Tibial nerve (tissue), 4 donors: ENCODE data around the gene GALNT18. TPM values are rescaled to one million over a fixed set of nuclear protein-coding genes. Genes with fewer than 3 reads are reported as not detected.

Experiments
- DNase-seq, 2 donors: peaks; one replicate each; pipeline ENCODE4 v3.0.0-alpha.2; 2019; ENCODE audit warnings: low spot score in 2 of 2
- H3K27ac ChIP-seq, 4 donors: fragments of 200-600 bp; sonication (generic) in 3 of 4; one replicate each; pipeline ENCODE4 v1.5.1; 2017 to 2019; ENCODE audit warnings: mild to moderate bottlenecking in 1 of 4
- H3K27me3 ChIP-seq, 2 donors: fragments of 200-600 bp; sonication (generic) in 1 of 2; one replicate each; pipeline versions ENCODE4 v1.5.1 to v1.6.0; 2017 to 2019
- H3K36me3 ChIP-seq, 3 donors: fragments of 200-600 bp; sonication (generic); one replicate each; pipeline ENCODE4 v1.5.1; 2018 to 2019
- H3K4me1 ChIP-seq, 4 donors: fragments of 200-600 bp; sonication (generic) in 3 of 4; one replicate each; pipeline ENCODE4 v1.5.1; 2017 to 2019
- H3K4me3 ChIP-seq, 4 donors: fragments of 200-600 bp; sonication (generic) in 3 of 4; one replicate each; pipeline ENCODE4 v1.5.1; 2017 to 2019; ENCODE audit warnings: mild to moderate bottlenecking in 1 of 4, moderate library complexity in 1 of 4
- H3K9me3 ChIP-seq, 4 donors: fragments of 200-600 bp; sonication (generic) in 3 of 4; one replicate each; pipeline ENCODE4 v1.5.1; 2017 to 2019
- CTCF ChIP-seq, 5 experiments: fragments of 200-600 bp in 3 of 5; fragments of 450-650 bp in 2 of 5; sonication (generic) in 3 of 5; IDR thresholded peaks; one replicate each; pipeline ENCODE4 v1.5.1; 2016 to 2019; ENCODE audit warnings: antibody characterized with exemption in 5 of 5, mild to moderate bottlenecking in 3 of 5, moderate library complexity in 2 of 5
- EP300 ChIP-seq, 2 donors: sonication (generic); formaldehyde crosslinking; IDR thresholded peaks; one replicate each; pipeline ENCODE4 v1.6.1; 2017; ENCODE audit warnings: antibody characterized with exemption in 2 of 2, mild to moderate bottlenecking in 1 of 2
- POLR2A ChIP-seq, 2 donors: fragments of 450-650 bp; IDR thresholded peaks; one replicate each; pipeline ENCODE4 v1.6.1; 2017; ENCODE audit warnings: antibody characterized with exemption in 2 of 2, mild to moderate bottlenecking in 2 of 2, moderate library complexity in 2 of 2
- WGBS, 2 donors: methylation state at CpG; one replicate each; pipeline ENCODE4 v1.1.5; 2018; 5-methylcytosine and 5-hydroxymethylcytosine counted together
- total RNA-seq, 4 donors: library from RNA; depleted of rRNA; stranded (reverse); fragments of >200 nt; gene quantifications; one replicate each; pipeline ENCODE4 v1.1.0, GENCODE V29; 2016

Gene GALNT18
- total RNA-seq, 4 donors from 2014 or later = 11.3 to 32.4 (median 23.9) TPM

GRCh38 chr11:11445441-11446185 lies 176.2 kb downstream of the GALNT18 start:
- Histone ChIP-seq H3K9me3 (no peaks in the 10 kb centered on the region), H3K27ac (no peak overlapping the region), H3K4me1 (peaks cover 0 to 10% (median 0%) of the 10 kb centered on the region in 4 donors), H3K27me3 (no peaks in the 10 kb centered on the region), H3K36me3 (no peaks in the 10 kb centered on the region), H3K4me3 (no peak overlapping the region)
- TF ChIP-seq CTCF (IDR thresholded peaks at IDR 0.05) (no peak), POLR2A (IDR thresholded peaks at IDR 0.05) (no peak), EP300 (IDR thresholded peaks at IDR 0.05) (no peak)
- no peak for DNase-seq
- WGBS, 2 donors = 88 to 95% methylated on average over 13 of the region's 13 CpGs

DNA sequence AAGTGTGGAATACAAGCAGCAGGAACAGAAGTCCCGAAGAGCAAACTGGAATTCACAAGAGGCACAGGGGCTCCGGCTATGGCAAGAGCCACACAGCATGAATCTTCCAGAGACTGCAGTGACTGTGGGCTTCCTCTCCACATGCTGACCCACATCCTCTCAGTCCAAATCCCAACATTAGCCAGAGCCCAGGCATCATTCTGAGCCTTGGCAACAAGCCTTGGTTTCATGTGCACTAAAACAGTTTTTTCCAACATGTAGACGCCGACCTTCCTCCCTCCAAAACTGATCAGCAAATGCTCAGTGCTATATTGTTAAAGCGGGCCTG lies 177.0 kb downstream of the GALNT18 start:
- H3K9me3 ChIP-seq = no peaks in the 10 kb centered on the region
- H3K4me3 ChIP-seq = no peak overlapping the region
- no peak for DNase-seq
- H3K27ac ChIP-seq = no peak overlapping the region
- H3K36me3 ChIP-seq = no peaks in the 10 kb centered on the region
- H3K27me3 ChIP-seq = no peaks in the 10 kb centered on the region
- 43 to 50% methylated on average over 5 of the region's 5 CpGs for WGBS, 2 donors
- peaks cover 0 to 10% (median 0%) of the 10 kb centered on the region in 4 donors for H3K4me1 ChIP-seq
- no peak for TF ChIP-seq CTCF (IDR thresholded peaks at IDR 0.05)
- no peak for TF ChIP-seq EP300 (IDR thresholded peaks at IDR 0.05)
- no peak for TF ChIP-seq POLR2A (IDR thresholded peaks at IDR 0.05)

DNA sequence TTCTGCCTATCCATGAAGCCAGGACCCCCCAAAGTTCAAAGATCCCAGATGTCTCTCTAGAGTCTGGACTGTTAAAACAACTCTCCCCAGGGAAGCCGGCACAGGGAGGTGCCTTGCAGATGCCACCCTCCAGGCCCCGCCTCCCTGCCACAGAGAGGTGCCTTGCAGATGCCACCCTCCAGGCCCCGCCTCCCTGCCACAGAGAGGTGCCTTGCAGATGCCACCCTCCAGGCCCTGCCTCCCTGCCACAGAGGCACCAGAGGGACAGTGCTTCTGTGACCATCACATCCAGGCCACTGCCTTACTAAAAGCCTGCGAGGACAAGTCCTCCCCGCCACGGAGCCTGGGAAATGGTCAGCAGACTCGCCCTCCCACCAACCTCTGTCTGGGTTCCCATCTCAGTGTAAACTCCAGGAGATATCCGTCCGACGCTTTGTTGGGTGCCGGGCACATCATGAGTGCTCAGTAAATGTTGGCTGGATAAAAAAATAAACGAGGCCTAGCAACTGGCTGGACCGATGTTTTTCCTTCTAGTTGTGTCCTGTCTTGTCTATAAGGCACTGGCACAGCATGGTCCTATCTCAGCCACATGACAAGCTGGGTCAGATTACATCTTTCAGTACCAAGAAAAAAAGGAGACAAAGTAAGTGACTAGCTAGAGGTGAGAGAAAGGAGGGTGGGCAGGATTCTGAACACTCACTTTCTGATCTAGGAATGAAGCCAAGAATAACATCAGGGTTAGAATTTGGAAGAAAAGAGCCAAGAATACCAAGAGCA lies 177.6 kb downstream of the GALNT18 start:
- no peak for TF ChIP-seq EP300 (IDR thresholded peaks at IDR 0.05)
- TF ChIP-seq POLR2A (IDR thresholded peaks at IDR 0.05) = no peak
- no peak for TF ChIP-seq CTCF (IDR thresholded peaks at IDR 0.05)
- Histone ChIP-seq H3K27me3 (no peaks in the 10 kb centered on the region), H3K4me3 (no peak overlapping the region), H3K9me3 (no peaks in the 10 kb centered on the region), H3K36me3 (no peaks in the 10 kb centered on the region), H3K4me1 (peaks cover 0 to 10% (median 0%) of the 10 kb centered on the region in 4 donors), H3K27ac (no peak overlapping the region)
- WGBS, 2 donors = 82 to 83% methylated on average over 13 of the region's 13 CpGs
- DNase-seq = no peak

DNA sequence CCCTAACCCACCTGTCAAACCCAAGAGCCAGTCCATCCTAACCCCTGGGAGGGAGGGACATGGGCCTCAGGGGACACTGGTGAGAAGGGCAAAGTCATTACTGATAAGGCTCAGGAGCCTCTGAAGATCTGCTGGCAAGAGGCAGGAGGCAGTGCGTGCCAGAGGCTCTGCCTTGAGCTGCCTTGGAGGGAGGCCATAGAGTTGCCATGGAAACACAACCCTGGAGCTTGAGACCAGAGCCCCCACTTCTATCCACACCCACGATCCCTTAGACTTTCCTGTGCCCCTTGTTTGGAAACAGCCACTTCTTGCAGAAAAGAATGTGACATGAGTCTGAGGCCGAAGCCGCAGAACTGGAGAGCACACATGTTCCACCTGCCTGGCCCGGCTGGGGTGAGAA lies 179.0 kb downstream of the GALNT18 start:
- no peaks in the 10 kb centered on the region for H3K27me3 ChIP-seq
- no peak for DNase-seq
- 96% methylated on average over 5 of the region's 5 CpGs for WGBS, 2 donors
- TF ChIP-seq POLR2A (IDR thresholded peaks at IDR 0.05) (no peak), CTCF (IDR thresholded peaks at IDR 0.05) (no peak), EP300 (IDR thresholded peaks at IDR 0.05) (no peak)
- no peaks in the 10 kb centered on the region for H3K36me3 ChIP-seq
- H3K9me3 ChIP-seq = no peaks in the 10 kb centered on the region
- H3K27ac ChIP-seq = no peak overlapping the region
- H3K4me3 ChIP-seq = no peak overlapping the region
- H3K4me1 ChIP-seq = peaks cover 0 to 10% (median 0%) of the 10 kb centered on the region in 4 donors

GRCh38 chr11:11441516-11441915 lies 180.3 kb downstream of the GALNT18 start:
- Histone ChIP-seq H3K4me3 (no peak overlapping the region), H3K27ac (no peak overlapping the region), H3K9me3 (no peaks in the 10 kb centered on the region), H3K4me1 (peaks cover 0 to 20% (median 0%) of the 10 kb centered on the region in 4 donors), H3K27me3 (no peaks in the 10 kb centered on the region), H3K36me3 (no peaks in the 10 kb centered on the region)
- 94 to 95% methylated on average over 7 of the region's 7 CpGs for WGBS, 2 donors
- no peak for DNase-seq
- no peak for TF ChIP-seq EP300 (IDR thresholded peaks at IDR 0.05)
- no peak for TF ChIP-seq CTCF (IDR thresholded peaks at IDR 0.05)
- no peak for TF ChIP-seq POLR2A (IDR thresholded peaks at IDR 0.05)
